Hematopoietic multipotent progenitor cell treated with erythropoietin and hydrocortisone succinate and interleukin-3 and kit ligand, for 8 days (in vitro differentiated cells): ENCODE data around the gene CBX5.
"Not testable (repeated sequence)": the region's sequence is repeated elsewhere in the genome, so short reads cannot be mapped to it uniquely, and the experiment has no call there.

Source experiments
- DNase-seq: peaks from one replicate; pipeline ENCODE4 v3.0.0-alpha.2; 2015

The CBX5 gene

GRCh38 chr12:54279632-54280467 is at the start of gene CBX5:
Gene CBX5, minus strand, starts transcription at chr12:54280122. Its CDS starts 22,472 bp downstream, at chr12:54257650.
- DNase-seq: peak; percentile 100

- no peak for DNase-seq
Measured at GRCh38 chr12:54328595-54329337, 48.8 kb upstream of the CBX5 start.

- DNase-seq: peak; percentile 13
Measured at GRCh38 chr12:54325442-54326109, 45.7 kb upstream of the CBX5 start.

- DNase-seq: peak; percentile 100
Measured at GRCh38 chr12:54324617-54325441, 44.9 kb upstream of the CBX5 start, which contains the start of gene COPZ1. Gene COPZ1, plus strand, starts transcription at chr12:54325131. Its CDS starts 33 bp downstream, at chr12:54325164.

- no peak for DNase-seq
Measured at GRCh38 chr12:54321363-54321762, 41.4 kb upstream of the CBX5 start.

- not testable (repeated sequence) for DNase-seq
Measured at GRCh38 chr12:54312309-54312708, 32.4 kb upstream of the CBX5 start.

GRCh38 chr12:54311051-54311450 is 31.1 kb upstream of the CBX5 start:
- DNase-seq: no peak

- DNase-seq: peak; percentile 100
Measured at GRCh38 chr12:54306925-54307741, 27.2 kb upstream of the CBX5 start.

- peak; percentile 99 for DNase-seq
Measured at GRCh38 chr12:54304187-54304810, 24.4 kb upstream of the CBX5 start.

GRCh38 chr12:54303640-54304039 is 23.7 kb upstream of the CBX5 start:
- peak; percentile 52 for DNase-seq

- DNase-seq: peak; percentile 60
Measured at GRCh38 chr12:54301428-54302048, 21.6 kb upstream of the CBX5 start.

- peak; percentile 93 for DNase-seq
Measured at GRCh38 chr12:54300732-54301427, 21.0 kb upstream of the CBX5 start, which contains the start of gene NFE2. Gene NFE2, minus strand, starts transcription at chr12:54301015. Its CDS starts 5,767 bp downstream, at chr12:54295248.

- DNase-seq: peak; percentile 51
Measured at GRCh38 chr12:54300225-54300731, 20.4 kb upstream of the CBX5 start.

GRCh38 chr12:54299515-54300224 is 19.7 kb upstream of the CBX5 start:
- peak; percentile 56 for DNase-seq

- peak; percentile 84 for DNase-seq
Measured at GRCh38 chr12:54298904-54299303, 19.0 kb upstream of the CBX5 start.

GRCh38 chr12:54296393-54297099 is 16.6 kb upstream of the CBX5 start:
- peak; percentile 75 for DNase-seq

- DNase-seq: no peak
Measured at GRCh38 chr12:54294953-54295566, 15.1 kb upstream of the CBX5 start.
